NCI-H345 (cell line): ENCODE data around the gene DTX4.
"Not testable (repeated sequence)": the region's sequence is repeated elsewhere in the genome, so short reads cannot be mapped to it uniquely, and the experiment has no call there.

Source experiments
- DNase-seq: peaks from one replicate; lab custom pipeline; 2025; lab: John Stamatoyannopoulos, UW

Gene DTX4

GRCh38 chr11:59171508-59172322, at the start of gene DTX4:
Gene DTX4, plus strand, starts transcription at chr11:59172132. Its CDS starts 464 bp downstream, at chr11:59172596.
- DNase-seq = peak; percentile 92

DNA sequence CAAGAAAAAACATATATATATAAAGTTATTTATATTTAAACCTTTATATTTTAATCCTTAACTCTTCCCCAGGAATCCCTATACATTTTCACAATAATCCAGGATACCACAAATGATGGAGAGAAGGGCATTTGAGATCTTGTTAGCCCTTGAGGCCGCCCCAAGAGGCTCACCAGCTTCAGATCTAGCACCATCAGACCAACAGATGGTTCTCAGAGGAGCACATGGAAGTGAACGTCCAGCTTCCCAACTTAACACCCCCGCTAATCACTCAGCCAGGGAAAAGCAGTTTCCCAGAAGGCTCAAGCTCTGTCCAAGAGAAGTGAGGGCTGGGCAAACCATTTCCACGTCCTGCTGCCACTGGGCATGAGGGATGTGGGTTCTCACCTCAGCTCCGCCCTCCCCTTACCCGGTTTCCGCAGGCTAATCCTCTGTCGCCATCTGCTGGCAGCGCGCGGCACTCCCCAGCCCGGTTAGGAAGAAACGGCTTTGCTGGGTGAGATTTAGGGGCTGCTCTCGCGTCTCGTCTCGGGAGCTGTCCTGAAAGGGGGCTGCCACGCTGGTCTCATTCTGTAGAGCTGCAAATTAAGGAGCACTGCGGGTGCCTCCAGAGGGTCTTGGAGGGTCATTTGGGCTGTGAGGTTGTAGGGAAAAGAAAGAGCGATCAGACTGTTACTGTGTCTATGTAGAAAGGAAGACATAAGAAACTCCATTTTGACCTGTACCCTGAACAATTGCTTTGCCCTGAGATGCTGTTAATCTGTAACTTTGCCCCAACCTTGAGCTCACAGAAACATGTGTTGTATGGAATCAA, 36.1 kb upstream of the DTX4 start:
- peak; percentile 56 for DNase-seq

DNA sequence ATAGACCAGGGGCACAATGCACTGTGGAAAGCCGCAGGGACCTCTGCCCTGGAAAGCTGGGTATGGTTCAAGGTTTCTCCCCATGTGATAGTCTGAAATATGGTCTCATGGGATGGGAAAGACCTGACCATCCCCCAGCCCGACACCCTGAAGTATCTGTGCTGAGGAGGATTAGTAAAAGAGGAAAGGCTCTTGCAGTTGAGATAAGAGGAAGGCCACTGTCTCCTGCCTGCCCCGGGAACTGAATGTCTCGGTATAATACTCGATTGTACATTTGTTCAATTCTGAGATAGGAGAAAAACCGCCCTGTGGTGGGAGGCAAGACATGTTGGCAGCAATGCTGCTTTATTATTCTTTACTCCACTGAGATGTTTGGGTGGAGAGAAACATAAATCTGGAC, 35.4 kb upstream of the DTX4 start:
- not testable (repeated sequence) for DNase-seq

DNA sequence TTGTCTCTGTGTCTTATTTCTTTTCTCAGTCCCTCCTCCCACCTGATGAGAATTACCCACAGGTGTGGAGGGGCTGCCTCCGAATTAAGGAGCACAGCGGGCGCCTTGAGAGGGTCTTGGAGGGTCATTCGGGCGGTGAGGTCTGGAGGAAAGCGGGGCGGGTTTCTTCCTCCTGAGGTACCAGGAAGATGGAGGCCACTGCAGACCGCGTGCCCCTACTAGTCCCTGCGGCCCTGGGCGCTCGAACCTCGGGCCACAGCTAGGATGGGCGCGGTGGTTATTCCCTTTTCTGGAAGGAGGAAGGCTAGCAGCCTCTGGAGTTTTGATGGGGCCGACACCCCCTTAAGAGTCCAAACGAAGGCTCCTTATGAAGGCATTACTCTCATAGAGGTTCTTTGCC, 34.7 kb upstream of the DTX4 start:
- DNase-seq = no peak

DNA sequence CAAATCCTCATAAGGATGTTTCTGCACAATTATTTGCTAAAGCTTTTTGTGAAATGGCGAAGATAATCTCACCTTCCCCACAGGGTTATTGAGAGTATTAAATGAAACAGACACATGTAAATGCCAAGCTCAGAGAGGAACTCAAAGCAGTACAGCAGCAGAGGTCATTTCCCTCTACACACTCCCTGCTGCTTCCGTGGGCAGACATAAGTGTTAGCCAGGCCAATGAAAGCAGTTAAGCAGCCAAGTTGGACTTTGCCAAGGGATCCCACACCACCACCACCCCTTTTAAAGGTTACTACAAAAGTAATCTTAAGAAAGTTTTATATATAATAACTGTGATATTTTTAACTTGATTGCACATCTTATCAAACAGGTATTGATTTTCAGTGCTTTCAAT, 33.3 kb upstream of the DTX4 start:
- no peak for DNase-seq

DNA sequence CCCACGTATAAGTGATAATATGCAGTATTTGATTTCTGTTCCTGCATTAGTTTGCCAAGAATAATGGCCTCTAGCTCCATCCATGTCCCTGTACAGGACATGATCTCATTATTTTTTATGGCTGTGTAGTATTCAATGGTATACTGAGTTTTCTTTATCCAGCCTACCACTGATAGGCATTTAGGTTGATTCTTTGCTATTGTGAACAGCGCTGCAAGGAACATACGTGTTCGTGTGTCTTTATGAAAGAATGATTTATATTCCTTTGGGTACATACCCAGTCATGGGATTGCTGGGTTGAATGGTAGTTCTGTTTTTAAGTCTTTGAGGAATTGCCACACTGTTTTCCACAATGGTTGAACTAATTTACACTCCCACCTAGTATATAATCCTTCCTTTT, 30.7 kb upstream of the DTX4 start:
- no peak for DNase-seq

- no peak for DNase-seq
These were observed 30.1 kb upstream of the DTX4 start for GRCh38 chr11:59141673-59142460.

GRCh38 chr11:59142530-59143507, 29.1 kb upstream of the DTX4 start, which contains the start of gene FAM111A:
Gene FAM111A, plus strand, starts transcription at chr11:59142856. Its CDS starts 6,017 bp downstream, at chr11:59148873.
- DNase-seq = peak; percentile 94

GRCh38 chr11:59144096-59144495, 27.8 kb upstream of the DTX4 start:
- no peak for DNase-seq

DNA sequence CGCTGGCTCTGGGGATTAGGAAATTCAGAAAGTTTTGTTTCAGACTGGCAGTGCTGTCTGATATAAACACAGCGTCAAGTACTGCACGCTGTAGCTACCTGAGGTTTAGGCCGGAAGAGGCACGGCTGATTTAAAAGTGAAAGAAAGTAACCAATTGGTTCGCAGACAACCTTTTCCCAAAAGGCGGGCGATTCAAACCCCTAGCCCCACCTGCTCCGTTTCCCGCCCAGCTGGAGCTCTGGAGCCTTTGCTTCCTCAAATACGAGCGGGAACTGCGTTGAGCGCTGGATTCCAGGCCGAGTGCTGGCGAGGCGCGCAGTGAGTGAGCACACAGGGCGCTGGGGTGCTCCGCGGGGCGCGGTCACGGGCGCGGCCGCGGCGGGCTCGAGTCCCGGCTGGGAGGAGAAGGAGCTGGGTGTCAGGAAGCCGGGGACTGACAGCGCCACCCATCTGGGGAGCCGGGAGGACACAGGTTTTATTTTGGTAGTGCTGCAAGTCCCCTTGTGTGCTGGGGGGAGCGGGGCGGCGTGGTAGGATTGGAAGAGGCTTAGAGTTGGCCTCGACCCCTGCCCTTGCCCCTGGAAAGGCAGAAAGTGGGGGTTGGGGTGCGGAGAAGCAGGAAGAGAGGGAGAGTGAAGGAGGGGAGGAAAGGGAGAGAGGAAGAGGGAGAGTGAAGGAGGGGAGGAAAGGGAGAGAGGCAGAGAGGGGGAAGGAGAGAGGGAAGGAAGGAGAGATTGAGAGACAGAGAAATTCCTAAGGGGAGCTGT, 27.2 kb upstream of the DTX4 start:
- DNase-seq = peak; percentile 94

DNA sequence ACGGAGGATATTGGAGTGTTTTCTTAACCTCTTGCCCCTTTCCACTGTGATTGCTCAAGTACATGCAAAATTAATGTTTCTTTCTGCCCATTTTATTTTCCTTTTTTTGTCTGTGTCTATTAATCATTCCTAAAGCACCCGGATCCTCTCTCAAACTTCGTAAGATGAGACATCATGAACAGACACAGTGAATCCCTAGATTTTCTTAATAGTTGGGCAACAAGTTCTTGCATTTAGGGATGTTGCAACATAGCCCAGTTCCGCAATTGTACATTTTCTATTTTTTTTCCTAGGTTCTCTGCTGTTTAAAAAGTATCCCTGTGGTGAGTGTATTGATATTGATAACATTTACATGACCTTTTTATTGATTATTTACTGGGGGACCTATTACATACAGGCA, 26.4 kb upstream of the DTX4 start:
- no peak for DNase-seq

DNA sequence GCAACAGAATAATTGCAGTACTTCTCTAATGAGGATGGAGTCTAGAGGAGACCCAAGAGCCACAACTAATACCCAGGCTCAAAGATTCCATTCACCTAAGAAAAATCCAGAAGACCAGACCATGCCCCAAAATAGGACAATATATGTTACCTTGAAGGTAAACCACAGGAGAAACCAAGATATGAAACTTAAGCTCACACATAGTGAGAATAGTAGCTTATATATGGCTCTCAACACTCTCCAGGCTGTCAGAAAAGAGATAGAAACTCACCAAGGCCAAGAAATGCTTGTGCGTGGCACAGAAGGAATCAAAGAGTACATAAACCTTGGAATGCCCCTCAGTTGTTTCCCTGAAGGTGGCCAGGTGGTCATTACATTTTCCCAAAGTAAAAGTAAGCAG, 20.2 kb upstream of the DTX4 start:
- DNase-seq = no peak

DNA sequence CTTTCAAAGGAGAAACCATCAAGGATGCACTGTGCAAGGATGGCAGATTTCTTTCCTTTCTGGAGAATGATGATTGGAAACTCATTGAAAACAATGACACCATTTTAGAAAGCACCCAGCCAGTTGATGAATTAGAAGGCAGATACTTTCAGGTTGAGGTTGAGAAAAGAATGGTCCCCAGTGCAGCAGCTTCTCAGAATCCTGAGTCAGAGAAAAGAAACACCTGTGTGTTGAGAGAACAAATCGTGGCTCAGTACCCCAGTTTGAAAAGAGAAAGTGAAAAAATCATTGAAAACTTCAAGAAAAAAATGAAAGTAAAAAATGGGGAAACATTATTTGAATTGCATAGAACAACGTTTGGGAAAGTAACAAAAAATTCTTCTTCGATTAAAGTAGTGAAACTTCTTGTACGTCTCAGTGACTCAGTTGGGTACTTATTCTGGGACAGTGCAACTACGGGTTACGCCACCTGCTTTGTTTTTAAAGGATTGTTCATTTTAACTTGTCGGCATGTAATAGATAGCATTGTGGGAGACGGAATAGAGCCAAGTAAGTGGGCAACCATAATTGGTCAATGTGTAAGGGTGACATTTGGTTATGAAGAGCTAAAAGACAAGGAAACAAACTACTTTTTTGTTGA, 19.5 kb upstream of the DTX4 start:
- DNase-seq = no peak

- no peak for DNase-seq
These were observed 17.3 kb upstream of the DTX4 start for GRCh38 chr11:59154610-59155009.

DNA sequence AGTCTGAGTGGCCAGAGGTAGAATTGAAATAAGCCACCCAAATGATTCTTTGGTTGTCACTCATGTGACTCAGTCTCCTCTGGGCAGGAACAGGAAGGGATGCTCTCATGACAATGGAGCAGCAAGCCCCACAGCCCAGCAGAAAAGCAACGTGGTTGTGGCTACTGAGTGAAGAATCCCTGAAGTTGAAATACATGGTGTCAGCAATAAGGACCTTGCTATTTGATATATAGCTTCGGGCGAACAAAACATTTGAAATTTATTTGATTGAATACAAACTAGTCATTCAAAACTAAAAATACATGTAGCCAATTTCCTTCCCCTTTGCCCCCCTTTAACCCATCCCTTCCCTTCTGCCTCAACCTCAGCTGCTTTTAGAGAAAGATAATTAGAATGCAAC, 14.5 kb upstream of the DTX4 start:
- DNase-seq = no peak

DNA sequence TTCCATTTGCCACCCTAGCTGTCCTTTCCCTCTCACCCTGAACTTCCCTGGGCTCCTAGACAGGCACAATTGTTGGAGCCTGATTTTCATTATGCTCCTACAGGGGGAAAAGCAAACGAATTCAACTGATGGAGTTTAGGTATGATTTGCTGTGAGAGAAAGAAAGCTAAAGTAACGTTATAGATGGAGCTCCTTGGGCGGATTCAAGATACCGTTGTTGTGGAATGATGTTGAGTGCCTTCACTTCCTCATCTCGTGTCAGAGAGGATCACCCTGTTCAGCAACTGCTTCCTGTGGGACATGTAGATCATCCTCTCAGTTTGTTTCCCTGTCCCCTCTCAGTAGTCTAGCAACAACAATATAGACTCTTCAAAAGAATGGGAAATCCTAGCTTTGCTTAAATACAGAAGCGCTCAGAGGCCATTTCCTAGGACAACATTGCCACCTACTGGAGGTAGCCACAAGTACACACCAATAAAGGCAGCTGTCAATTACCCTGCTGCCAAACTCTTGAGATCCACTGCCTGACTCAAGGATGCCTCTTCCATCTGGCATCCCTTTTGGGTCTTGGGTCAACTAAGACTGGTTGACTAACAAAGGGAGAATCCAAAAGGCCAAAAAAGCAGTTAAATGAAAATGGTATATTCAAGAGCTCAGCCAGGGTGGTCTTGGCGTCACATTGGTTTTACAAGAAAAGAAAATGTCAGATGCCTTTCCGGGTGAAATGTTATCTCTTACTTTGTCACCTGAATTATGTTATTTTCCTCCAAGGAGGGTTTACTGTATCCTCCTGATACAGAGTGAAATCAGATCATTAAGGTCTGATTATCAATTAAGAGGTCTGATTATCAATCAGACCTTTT, 13.5 kb upstream of the DTX4 start:
- peak; percentile 68 for DNase-seq

GRCh38 chr11:59164028-59164427, 7.9 kb upstream of the DTX4 start:
- no peak for DNase-seq

DNA sequence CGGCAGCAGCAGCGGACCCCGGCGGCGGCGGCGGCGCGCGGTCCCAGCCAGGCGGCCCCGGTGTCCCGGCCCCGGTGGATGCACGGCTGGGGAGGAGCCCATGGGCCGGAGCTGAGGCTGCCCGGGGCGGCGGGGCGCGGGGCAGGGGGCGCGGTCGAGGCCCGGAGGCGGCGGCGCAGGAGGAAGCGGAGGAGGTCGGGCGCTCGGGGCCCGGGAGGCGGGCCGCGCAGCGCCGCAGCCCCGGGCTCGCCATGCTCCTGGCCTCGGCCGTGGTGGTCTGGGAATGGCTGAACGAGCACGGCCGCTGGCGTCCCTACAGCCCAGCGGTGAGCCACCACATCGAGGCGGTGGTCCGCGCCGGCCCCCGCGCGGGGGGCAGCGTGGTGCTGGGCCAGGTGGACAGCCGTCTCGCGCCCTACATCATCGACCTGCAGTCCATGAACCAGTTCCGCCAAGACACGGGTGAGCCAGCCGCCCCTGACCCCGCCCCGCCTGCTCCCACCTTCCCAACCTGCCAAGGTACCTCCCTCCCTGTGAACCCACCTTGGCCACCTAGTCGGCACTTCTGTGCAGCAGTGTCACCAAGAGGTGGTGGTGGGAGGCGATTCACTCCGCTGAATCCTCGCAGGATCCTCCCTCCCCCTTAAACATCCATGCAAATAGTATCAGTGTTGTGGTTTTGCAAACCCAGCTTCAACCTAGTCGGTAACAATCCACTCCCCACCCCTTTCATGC, 580 bp downstream of the DTX4 start:
- DNase-seq = peak; percentile 22
